ENCODE measurements around the gene SLC39A1.
"Not testable (repeated sequence)": the region's sequence is repeated elsewhere in the genome, so short reads cannot be mapped to it uniquely, and the experiment has no call there.

SLC39A1 gene

GRCh38 chr1:153963030-153963849 lies at the start of gene SLC39A1:
Gene SLC39A1, minus strand, starts transcription at chr1:153963537. Its CDS starts 822 bp downstream, at chr1:153962715.
- peak; percentile 99 for DNase-seq

GRCh38 chr1:154012543-154012942 lies 49.2 kb upstream of the SLC39A1 start:
- DNase-seq, result not testable (repeated sequence)

- no peak for DNase-seq
Measured at GRCh38 chr1:154012129-154012528, 48.8 kb upstream of the SLC39A1 start.

GRCh38 chr1:154006136-154006535 lies 42.8 kb upstream of the SLC39A1 start:
- DNase-seq, result no peak

GRCh38 chr1:154000420-154000819 lies 37.1 kb upstream of the SLC39A1 start:
- DNase-seq, result no peak

- DNase-seq, result not testable (repeated sequence)
Measured at GRCh38 chr1:153996882-153997281, 33.5 kb upstream of the SLC39A1 start.

GRCh38 chr1:153995640-153996039 lies 32.3 kb upstream of the SLC39A1 start:
- DNase-seq, result no peak

GRCh38 chr1:153995202-153995601 lies 31.9 kb upstream of the SLC39A1 start:
- DNase-seq, result no peak

- DNase-seq, result no peak
Measured at GRCh38 chr1:153991806-153992205, 28.5 kb upstream of the SLC39A1 start.

- no peak for DNase-seq
Measured at GRCh38 chr1:153991151-153991630, 27.9 kb upstream of the SLC39A1 start.

GRCh38 chr1:153990468-153991150 lies 27.3 kb upstream of the SLC39A1 start, which contains the start of gene RPS27:
Gene RPS27, plus strand, starts transcription at chr1:153990762. Its CDS starts 35 bp downstream, at chr1:153990797.
- DNase-seq, result peak; percentile 99

GRCh38 chr1:153987621-153988020 lies 24.3 kb upstream of the SLC39A1 start:
- no peak for DNase-seq

- DNase-seq, result no peak
Measured at GRCh38 chr1:153985941-153986761, 22.8 kb upstream of the SLC39A1 start, which contains the start of gene RAB13. Gene RAB13, minus strand, starts transcription at chr1:153986339. Its CDS starts 103 bp downstream, at chr1:153986236.

GRCh38 chr1:153985341-153985912 lies 22.1 kb upstream of the SLC39A1 start:
- no peak for DNase-seq

GRCh38 chr1:153984123-153984894 lies 21.0 kb upstream of the SLC39A1 start:
- DNase-seq, result no peak

GRCh38 chr1:153981735-153982134 lies 18.4 kb upstream of the SLC39A1 start:
- not testable (repeated sequence) for DNase-seq

- DNase-seq, result not testable (repeated sequence)
Measured at GRCh38 chr1:153979091-153979490, 15.8 kb upstream of the SLC39A1 start.

- DNase-seq, result no peak
Measured at GRCh38 chr1:153978274-153978909, 15.1 kb upstream of the SLC39A1 start.

GRCh38 chr1:153977250-153978240 lies 14.2 kb upstream of the SLC39A1 start, which contains the start of gene JTB:
Gene JTB, minus strand, starts transcription at chr1:153977674. Its CDS starts 422 bp downstream, at chr1:153977252.
- DNase-seq, result peak; percentile 92

GRCh38 chr1:153976819-153977249 lies 13.5 kb upstream of the SLC39A1 start:
- no peak for DNase-seq

All from RPMI8226 (cell line).